Neutrophil (primary cell): Measurements from ENCODE around the gene HS1BP3.

Experiments
- H3K27ac ChIP-seq: fragments of 200-600 bp; sonication (generic); 2 replicates; pipeline ENCODE4 v1.5.1; 2016; ENCODE audit warnings: mild to moderate bottlenecking, moderate library complexity
- H3K27me3 ChIP-seq: fragments of 200-600 bp; sonication (generic); 2 replicates; pipeline ENCODE4 v1.6.0; 2016; ENCODE audit warnings: mild to moderate bottlenecking
- H3K36me3 ChIP-seq: fragments of 200-600 bp; sonication (generic); 2 replicates; pipeline ENCODE4 v1.5.1; 2017
- H3K4me1 ChIP-seq, 2 experiments: fragments of 200-600 bp in 1 of 2; sonication (generic) in 1 of 2; 1 replicate in 1 of 2; 2 replicates in 1 of 2; pipeline versions ENCODE4 v1.5.1 to v1.6.1; 2013 to 2016; ENCODE audit warnings: low read depth in 1 of 2, low read length in 1 of 2, mild to moderate bottlenecking in 1 of 2, moderate library complexity in 1 of 2; ENCODE audit not compliant: control insufficient read depth in 1 of 2, insufficient read depth in 1 of 2
- H3K4me3 ChIP-seq, 2 experiments: fragments of 200-600 bp in 1 of 2; sonication (generic) in 1 of 2; 1 replicate in 1 of 2; 2 replicates in 1 of 2; pipeline ENCODE4 v1.5.1; 2013 to 2016; ENCODE audit warnings: low read depth in 1 of 2, low read length in 1 of 2, mild to moderate bottlenecking in 1 of 2, moderate library complexity in 1 of 2
- H3K9me3 ChIP-seq: fragments of 200-600 bp; sonication (generic); 2 replicates; pipeline ENCODE4 v1.5.1; 2016
- TF ChIP-seq, protein P1 (sequence below): fragments of 200-600 bp; sonication (generic); IDR thresholded peaks from 2 replicates; pipeline ENCODE4 v1.5.1; 2016; ENCODE audit warnings: antibody characterized with exemption

The HS1BP3 gene

GRCh38 chr2:20650393-20650876 is 463 bp downstream of the HS1BP3 start:
- TF ChIP-seq, protein P1, sequence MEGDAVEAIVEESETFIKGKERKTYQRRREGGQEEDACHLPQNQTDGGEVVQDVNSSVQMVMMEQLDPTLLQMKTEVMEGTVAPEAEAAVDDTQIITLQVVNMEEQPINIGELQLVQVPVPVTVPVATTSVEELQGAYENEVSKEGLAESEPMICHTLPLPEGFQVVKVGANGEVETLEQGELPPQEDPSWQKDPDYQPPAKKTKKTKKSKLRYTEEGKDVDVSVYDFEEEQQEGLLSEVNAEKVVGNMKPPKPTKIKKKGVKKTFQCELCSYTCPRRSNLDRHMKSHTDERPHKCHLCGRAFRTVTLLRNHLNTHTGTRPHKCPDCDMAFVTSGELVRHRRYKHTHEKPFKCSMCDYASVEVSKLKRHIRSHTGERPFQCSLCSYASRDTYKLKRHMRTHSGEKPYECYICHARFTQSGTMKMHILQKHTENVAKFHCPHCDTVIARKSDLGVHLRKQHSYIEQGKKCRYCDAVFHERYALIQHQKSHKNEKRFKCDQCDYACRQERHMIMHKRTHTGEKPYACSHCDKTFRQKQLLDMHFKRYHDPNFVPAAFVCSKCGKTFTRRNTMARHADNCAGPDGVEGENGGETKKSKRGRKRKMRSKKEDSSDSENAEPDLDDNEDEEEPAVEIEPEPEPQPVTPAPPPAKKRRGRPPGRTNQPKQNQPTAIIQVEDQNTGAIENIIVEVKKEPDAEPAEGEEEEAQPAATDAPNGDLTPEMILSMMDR = no peak
- no peaks in the 10 kb centered on the region for H3K9me3 ChIP-seq

DNA sequence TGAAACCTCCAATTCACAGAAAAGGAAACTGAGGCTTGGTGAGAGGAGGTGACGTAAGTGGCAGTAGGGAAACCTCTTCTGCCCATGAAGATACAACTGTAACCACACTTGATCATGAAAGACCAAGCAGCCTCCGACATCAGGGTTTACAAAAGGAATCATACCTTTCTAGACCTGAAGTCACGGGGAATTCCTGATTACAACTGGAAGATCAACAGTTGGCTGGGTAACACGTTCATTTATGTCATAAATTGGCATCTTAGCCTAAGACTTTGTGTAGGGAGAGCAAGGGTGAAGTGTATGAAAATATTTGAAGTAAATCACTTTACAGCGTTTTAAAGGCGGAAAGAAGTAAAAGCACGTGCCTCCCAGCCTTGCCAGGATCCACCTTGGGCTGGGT is 922 bp downstream of the HS1BP3 start:
- H3K27me3 ChIP-seq = no peaks in the 10 kb centered on the region
- TF ChIP-seq, protein P1 = no peak
- H3K4me1 ChIP-seq = peaks cover 42 to 57% of the 10 kb centered on the region in 2 experiments
- H3K9me3 ChIP-seq = no peaks in the 10 kb centered on the region
- peak overlapping the region; percentile 87 to 89 for H3K4me3 ChIP-seq
- peak overlapping the region; percentile 93 for H3K27ac ChIP-seq
- peaks cover 18% of the 10 kb centered on the region for H3K36me3 ChIP-seq

More at GRCh38 chr2:20650393-20650876, 463 bp downstream of the HS1BP3 start:
- Histone ChIP-seq H3K36me3 (peaks cover 13% of the 10 kb centered on the region), H3K4me1 (peaks cover 42 to 57% of the 10 kb centered on the region in 2 experiments), H3K27ac (peak overlapping the region; percentile 93), H3K27me3 (no peaks in the 10 kb centered on the region), H3K4me3 (peak overlapping the region; percentile 87 to 89)

DNA sequence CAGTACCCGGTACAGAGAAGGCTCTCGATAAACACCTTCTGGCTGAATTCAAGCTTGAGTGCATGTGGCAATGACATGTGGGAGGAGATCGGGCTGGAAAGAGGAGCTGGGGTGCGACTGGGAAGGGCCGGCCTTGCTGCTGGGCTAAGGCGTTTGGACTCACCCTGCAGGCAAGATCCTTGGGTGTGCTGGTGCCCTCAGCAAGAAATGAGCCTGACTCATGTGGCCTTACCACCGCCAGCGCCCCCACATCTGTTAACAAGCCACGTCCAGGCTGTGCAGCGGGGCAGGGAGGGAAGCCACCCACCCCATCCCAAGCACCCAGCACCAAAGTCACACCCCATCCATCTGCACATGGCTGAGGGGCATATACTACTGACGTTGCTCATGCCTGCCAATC is 1.3 kb downstream of the HS1BP3 start:
- Histone ChIP-seq H3K27ac (no peak overlapping the region), H3K27me3 (no peaks in the 10 kb centered on the region), H3K4me3 (peak overlapping the region; percentile 87 to 89), H3K4me1 (peaks cover 40 to 56% of the 10 kb centered on the region in 2 experiments), H3K36me3 (peaks cover 22% of the 10 kb centered on the region), H3K9me3 (no peaks in the 10 kb centered on the region)
- TF ChIP-seq, protein P1 = no peak

DNA sequence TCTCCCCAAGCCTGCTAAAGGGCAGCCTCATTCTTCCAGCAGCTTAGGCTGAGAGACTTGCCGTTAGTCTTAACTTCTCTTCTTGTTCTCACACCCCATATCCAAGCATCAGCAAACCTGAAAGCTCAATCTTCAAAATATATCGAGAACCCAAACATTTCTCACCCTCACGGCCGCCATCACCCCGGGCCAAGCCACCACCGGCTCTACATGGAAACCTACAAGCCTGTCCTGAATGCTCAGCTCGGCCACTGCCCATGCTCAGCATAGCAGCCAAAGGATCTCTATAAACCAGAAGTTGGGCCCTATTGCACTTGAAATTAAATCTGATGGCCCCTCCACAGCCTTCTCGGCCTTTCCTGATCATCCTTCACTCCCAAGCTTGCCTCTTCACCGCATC is 2.1 kb downstream of the HS1BP3 start:
- Histone ChIP-seq H3K27ac (peak overlapping the region; percentile 5), H3K27me3 (no peaks in the 10 kb centered on the region), H3K4me1 (peaks cover 33 to 49% of the 10 kb centered on the region in 2 experiments), H3K9me3 (no peaks in the 10 kb centered on the region), H3K36me3 (peaks cover 29% of the 10 kb centered on the region), H3K4me3 (no peak overlapping the region)
- TF ChIP-seq, protein P1 = no peak

DNA sequence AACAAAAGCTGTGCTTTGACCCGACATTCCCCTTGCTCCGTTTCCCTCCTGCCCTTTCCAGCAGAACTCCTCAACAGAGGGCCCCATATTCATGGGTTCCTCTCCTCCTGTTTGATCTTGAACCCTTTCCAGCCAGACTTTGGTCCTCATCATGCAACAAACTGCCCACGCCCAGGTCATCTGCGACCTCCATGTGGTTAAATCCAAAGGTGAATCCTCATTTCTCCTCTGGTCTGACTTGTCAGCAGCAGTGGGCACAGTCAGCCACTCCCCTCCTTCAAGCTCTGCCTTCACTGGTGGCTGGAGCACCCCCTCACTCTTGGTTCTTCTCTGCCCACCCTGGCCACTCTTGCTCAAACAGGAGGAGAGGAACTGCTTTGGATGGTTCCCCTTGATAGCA is 2.7 kb downstream of the HS1BP3 start:
- H3K36me3 ChIP-seq = peaks cover 35% of the 10 kb centered on the region
- no peak overlapping the region for H3K27ac ChIP-seq
- peaks cover 27 to 42% of the 10 kb centered on the region in 2 experiments for H3K4me1 ChIP-seq
- no peaks in the 10 kb centered on the region for H3K9me3 ChIP-seq
- no peak overlapping the region for H3K4me3 ChIP-seq
- TF ChIP-seq, protein P1 = no peak
- no peaks in the 10 kb centered on the region for H3K27me3 ChIP-seq
